ENCODE data around the gene ANGPTL8. TPM values are rescaled to one million over a fixed set of nuclear protein-coding genes. Genes with fewer than 3 reads are reported as not detected.

Gene ANGPTL8
- total RNA-seq, 4 donors from 2014 or later = 1.2 to 4.7 (median 2.9) TPM

- DNase-seq (ENCODE audit: low spot score) (no peak), ATAC-seq (ENCODE audit: low FRiP score) (no peak)
- no peak for TF ChIP-seq CTCF (IDR thresholded peaks at IDR 0.05)
These were observed 2.1 kb upstream of the ANGPTL8 start for GRCh38 chr19:11237321-11237720.

- no peak for ATAC-seq (ENCODE audit: low FRiP score)
- no peak for DNase-seq (ENCODE audit: low spot score)
- TF ChIP-seq CTCF (IDR thresholded peaks at IDR 0.05) = no peak
These were observed 1.4 kb upstream of the ANGPTL8 start for GRCh38 chr19:11238041-11238440.

- ATAC-seq (ENCODE audit: low FRiP score) = no peak
These were observed 540 bp upstream of the ANGPTL8 start for GRCh38 chr19:11238781-11239376.

GRCh38 chr19:11240008-11240444, 607 bp downstream of the ANGPTL8 start:
- TF ChIP-seq CTCF (IDR thresholded peaks at IDR 0.05) = no peak
- no peak for DNase-seq (ENCODE audit: low spot score)
- ATAC-seq (ENCODE audit: low FRiP score) = no peak

More at GRCh38 chr19:11238781-11239376, 540 bp upstream of the ANGPTL8 start:
- no peak for TF ChIP-seq CTCF (IDR thresholded peaks at IDR 0.05)
- no peak for DNase-seq (ENCODE audit: low spot score)

GRCh38 chr19:11242025-11242424, 2.6 kb downstream of the ANGPTL8 start:
- no peak for ATAC-seq (ENCODE audit: low FRiP score)
- no peak for TF ChIP-seq CTCF (IDR thresholded peaks at IDR 0.05)
- no peak for DNase-seq (ENCODE audit: low spot score)

- peak; percentile 84 for DNase-seq (ENCODE audit: low spot score)
- TF ChIP-seq CTCF (IDR thresholded peaks at IDR 0.05) = no peak
- peak; percentile 75 for ATAC-seq (ENCODE audit: low FRiP score)
These were observed 3.7 kb downstream of the ANGPTL8 start for GRCh38 chr19:11242864-11243797.

Measured in omental fat pad (tissue), 4 donors.